Measurements from ENCODE around the gene PPP1R36. TPM values are rescaled to one million over a fixed set of nuclear protein-coding genes. Genes with fewer than 3 reads are reported as not detected.

PPP1R36 gene
- total RNA-seq, 1 experiment from 2014 or later, result 0.34 TPM

DNA sequence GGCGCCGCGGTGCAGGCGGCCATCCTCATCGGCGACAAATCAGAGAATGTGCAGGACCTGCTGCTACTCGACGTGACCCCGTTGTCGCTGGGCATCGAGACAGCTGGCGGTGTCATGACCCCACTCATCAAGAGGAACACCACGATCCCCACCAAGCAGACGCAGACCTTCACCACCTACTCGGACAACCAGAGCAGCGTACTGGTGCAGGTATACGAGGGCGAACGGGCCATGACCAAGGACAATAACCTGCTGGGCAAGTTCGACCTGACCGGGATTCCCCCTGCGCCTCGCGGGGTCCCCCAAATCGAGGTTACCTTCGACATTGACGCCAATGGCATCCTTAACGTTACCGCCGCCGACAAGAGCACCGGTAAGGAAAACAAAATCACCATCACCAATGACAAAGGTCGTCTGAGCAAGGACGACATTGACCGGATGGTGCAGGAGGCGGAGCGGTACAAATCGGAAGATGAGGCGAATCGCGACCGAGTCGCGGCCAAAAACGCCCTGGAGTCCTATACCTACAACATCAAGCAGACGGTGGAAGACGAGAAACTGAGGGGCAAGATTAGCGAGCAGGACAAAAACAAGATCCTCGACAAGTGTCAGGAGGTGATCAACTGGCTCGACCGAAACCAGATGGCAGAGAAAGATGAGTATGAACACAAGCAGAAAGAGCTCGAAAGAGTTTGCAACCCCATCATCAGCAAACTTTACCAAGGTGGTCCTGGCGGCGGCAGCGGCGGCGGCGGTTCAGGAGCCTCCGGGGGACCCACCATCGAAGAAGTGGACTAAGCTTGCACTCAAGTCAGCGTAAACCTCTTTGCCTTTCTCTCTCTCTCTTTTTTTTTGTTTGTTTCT lies 7.6 kb upstream of the PPP1R36 start:
- intact Hi-C loops (cut with micrococcal nuclease; ENCODE audit: unreplicated experiment), result loop anchor here (2.0 to 10.0 kb wide), 2 partner anchors 95 to 223 kb away; no protein-coding TSS in a partner anchor
- H3K4me1 ChIP-seq (ENCODE audit: insufficient read depth, low read length, poor library complexity, severe bottlenecking), result no peaks in the 10 kb centered on the region
- ChIA-PET CTCF (no interaction called here), POLR2A (ENCODE audit: low non-redundant PET) (interaction anchor here (0.6 to 0.7 kb wide), 2 partner anchors 31 to 37 kb away, joined by 3 read pairs; no protein-coding TSS in a partner anchor)
- peaks cover 11% of the 10 kb centered on the region for H3K9me3 ChIP-seq (ENCODE audit: low read depth, low read length, poor library complexity, severe bottlenecking)
- TF ChIP-seq EZH2 (IDR thresholded peaks at IDR 0.05; ENCODE audit: borderline replicate concordance, low read depth, low read length, poor library complexity, severe bottlenecking), result no peak
- TF ChIP-seq, protein P1, sequence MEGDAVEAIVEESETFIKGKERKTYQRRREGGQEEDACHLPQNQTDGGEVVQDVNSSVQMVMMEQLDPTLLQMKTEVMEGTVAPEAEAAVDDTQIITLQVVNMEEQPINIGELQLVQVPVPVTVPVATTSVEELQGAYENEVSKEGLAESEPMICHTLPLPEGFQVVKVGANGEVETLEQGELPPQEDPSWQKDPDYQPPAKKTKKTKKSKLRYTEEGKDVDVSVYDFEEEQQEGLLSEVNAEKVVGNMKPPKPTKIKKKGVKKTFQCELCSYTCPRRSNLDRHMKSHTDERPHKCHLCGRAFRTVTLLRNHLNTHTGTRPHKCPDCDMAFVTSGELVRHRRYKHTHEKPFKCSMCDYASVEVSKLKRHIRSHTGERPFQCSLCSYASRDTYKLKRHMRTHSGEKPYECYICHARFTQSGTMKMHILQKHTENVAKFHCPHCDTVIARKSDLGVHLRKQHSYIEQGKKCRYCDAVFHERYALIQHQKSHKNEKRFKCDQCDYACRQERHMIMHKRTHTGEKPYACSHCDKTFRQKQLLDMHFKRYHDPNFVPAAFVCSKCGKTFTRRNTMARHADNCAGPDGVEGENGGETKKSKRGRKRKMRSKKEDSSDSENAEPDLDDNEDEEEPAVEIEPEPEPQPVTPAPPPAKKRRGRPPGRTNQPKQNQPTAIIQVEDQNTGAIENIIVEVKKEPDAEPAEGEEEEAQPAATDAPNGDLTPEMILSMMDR (conservative IDR thresholded peaks at IDR 0.05; ENCODE audit: low read depth, low read length), result no peak
- H3K27ac ChIP-seq (ENCODE audit: low read depth, low read length, poor library complexity, severe bottlenecking), result no peak overlapping the region
- peak overlapping the region; percentile 9 for H3K4me3 ChIP-seq (ENCODE audit: low read depth, low read length, poor library complexity, severe bottlenecking)
- no peak for DNase-seq (ENCODE audit: low spot score)
- BruUV-seq (replicated peaks), result TSS peak; percentile 46
- no peaks in the 10 kb centered on the region for H3K36me3 ChIP-seq (ENCODE audit: insufficient read depth, low read length, poor library complexity, severe bottlenecking)
- no peaks in the 10 kb centered on the region for H3K27me3 ChIP-seq (replicated peaks; ENCODE audit: insufficient read depth, low read depth, low read length, poor library complexity)

DNA sequence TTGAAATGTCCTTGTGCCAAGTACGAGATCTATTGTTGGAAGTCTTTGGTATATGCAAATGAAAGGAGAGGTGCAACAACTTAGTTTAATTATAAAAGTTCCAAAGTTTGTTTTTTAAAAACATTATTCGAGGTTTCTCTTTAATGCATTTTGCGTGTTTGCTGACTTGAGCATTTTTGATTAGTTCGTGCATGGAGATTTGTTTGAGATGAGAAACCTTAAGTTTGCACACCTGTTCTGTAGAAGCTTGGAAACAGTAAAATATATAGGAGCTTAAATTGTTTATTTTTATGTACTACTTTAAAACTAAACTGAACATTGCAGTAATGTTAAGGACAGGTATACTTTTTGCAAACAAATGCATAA lies 6.9 kb upstream of the PPP1R36 start:
- DNase-seq (ENCODE audit: low spot score), result no peak
- CTCF ChIA-PET, result no interaction called here
- POLR2A ChIA-PET (ENCODE audit: low non-redundant PET), result no interaction called here
- Histone ChIP-seq H3K9me3 (ENCODE audit: low read depth, low read length, poor library complexity, severe bottlenecking) (peaks cover 11% of the 10 kb centered on the region), H3K36me3 (ENCODE audit: insufficient read depth, low read length, poor library complexity, severe bottlenecking) (no peaks in the 10 kb centered on the region), H3K4me3 (ENCODE audit: low read depth, low read length, poor library complexity, severe bottlenecking) (peak overlapping the region; percentile 9), H3K4me1 (ENCODE audit: insufficient read depth, low read length, poor library complexity, severe bottlenecking) (no peaks in the 10 kb centered on the region), H3K27ac (ENCODE audit: low read depth, low read length, poor library complexity, severe bottlenecking) (no peak overlapping the region), H3K27me3 (replicated peaks; ENCODE audit: insufficient read depth, low read depth, low read length, poor library complexity) (no peaks in the 10 kb centered on the region)
- TF ChIP-seq, protein P1 (conservative IDR thresholded peaks at IDR 0.05; ENCODE audit: low read depth, low read length), result no peak
- no peak for TF ChIP-seq EZH2 (IDR thresholded peaks at IDR 0.05; ENCODE audit: borderline replicate concordance, low read depth, low read length, poor library complexity, severe bottlenecking)
- BruUV-seq (replicated peaks), result no TSS peak
- intact Hi-C loops (cut with micrococcal nuclease; ENCODE audit: unreplicated experiment), result loop anchor here (10.0 kb wide), 1 partner anchor 222 kb away; no protein-coding TSS in a partner anchor

DNA sequence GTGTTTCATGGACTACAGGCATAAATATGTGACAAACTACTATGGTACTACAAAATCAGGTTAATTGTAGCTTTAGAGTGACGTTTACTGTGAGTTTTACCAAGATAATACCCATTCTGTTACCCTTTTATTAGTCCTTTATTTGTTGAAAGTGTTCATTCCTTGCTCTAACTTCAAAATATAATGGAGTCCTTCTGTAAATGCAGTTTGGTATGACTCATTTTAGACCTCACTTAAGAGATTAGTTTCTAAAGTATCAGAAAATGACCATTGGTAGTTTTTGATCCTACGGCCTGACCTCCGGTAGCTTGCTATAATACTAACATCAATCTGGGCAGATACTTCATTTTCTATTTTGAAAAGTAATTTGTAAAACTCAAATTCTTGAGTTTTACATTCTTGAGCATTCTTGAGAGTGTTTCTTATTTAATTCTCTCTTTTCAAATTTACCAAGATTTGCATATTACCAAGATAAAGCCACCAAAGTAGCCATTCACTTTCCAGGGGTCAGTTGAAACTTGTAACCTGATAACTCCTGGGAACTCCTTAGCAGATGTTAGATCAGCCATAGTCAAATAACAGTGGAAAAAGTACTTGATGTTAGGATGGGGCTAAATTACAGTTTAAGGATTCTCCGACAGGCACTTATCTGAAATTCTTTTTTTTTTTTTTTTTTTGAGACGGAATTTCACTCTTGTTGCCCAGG lies 5.0 kb upstream of the PPP1R36 start:
- DNase-seq (ENCODE audit: low spot score), result no peak

More for the DNA sequence above, 5.0 kb upstream of the PPP1R36 start:
- no peaks in the 10 kb centered on the region for H3K4me1 ChIP-seq (ENCODE audit: insufficient read depth, low read length, poor library complexity, severe bottlenecking)
- H3K27me3 ChIP-seq (replicated peaks; ENCODE audit: insufficient read depth, low read depth, low read length, poor library complexity), result no peaks in the 10 kb centered on the region
- TF ChIP-seq, protein P1 (conservative IDR thresholded peaks at IDR 0.05; ENCODE audit: low read depth, low read length), result no peak
- no peak for TF ChIP-seq EZH2 (IDR thresholded peaks at IDR 0.05; ENCODE audit: borderline replicate concordance, low read depth, low read length, poor library complexity, severe bottlenecking)
- H3K36me3 ChIP-seq (ENCODE audit: insufficient read depth, low read length, poor library complexity, severe bottlenecking), result no peaks in the 10 kb centered on the region
- ChIA-PET CTCF (no interaction called here), POLR2A (ENCODE audit: low non-redundant PET) (no interaction called here)
- no peak overlapping the region for H3K27ac ChIP-seq (ENCODE audit: low read depth, low read length, poor library complexity, severe bottlenecking)
- no TSS peak for BruUV-seq (replicated peaks)
- H3K9me3 ChIP-seq (ENCODE audit: low read depth, low read length, poor library complexity, severe bottlenecking), result peaks cover 11% of the 10 kb centered on the region
- intact Hi-C loops (cut with micrococcal nuclease; ENCODE audit: unreplicated experiment), result loop anchor here (10.0 kb wide), 1 partner anchor 220 kb away; no protein-coding TSS in a partner anchor
- H3K4me3 ChIP-seq (ENCODE audit: low read depth, low read length, poor library complexity, severe bottlenecking), result no peak overlapping the region

Measured in A673 (cell line).